Measurements from ENCODE around the gene GYG1.

GYG1 gene

GRCh38 chr3:149021830-149022229 is 30.5 kb downstream of the GYG1 start:
- DNase-seq (ENCODE audit: low read depth) = no peak
- TF ChIP-seq CTCF (IDR thresholded peaks at IDR 0.05; ENCODE audit: control insufficient read depth, extremely low read depth, insufficient read depth) = no peak
- H3K4me3 ChIP-seq (ENCODE audit: low read depth, low read length) = no peak overlapping the region

- no peak for TF ChIP-seq CTCF (IDR thresholded peaks at IDR 0.05; ENCODE audit: control insufficient read depth, extremely low read depth, insufficient read depth)
- no peak for DNase-seq (ENCODE audit: low read depth)
- no peak overlapping the region for H3K4me3 ChIP-seq (ENCODE audit: low read depth, low read length)
Measured at GRCh38 chr3:149023951-149024350, 32.6 kb downstream of the GYG1 start.

GRCh38 chr3:149026718-149027117 is 35.4 kb downstream of the GYG1 start:
- H3K4me3 ChIP-seq (ENCODE audit: low read depth, low read length) = no peak overlapping the region
- DNase-seq (ENCODE audit: low read depth) = no peak

GRCh38 chr3:149031096-149031495 is 39.8 kb downstream of the GYG1 start:
- no peak for TF ChIP-seq CTCF (IDR thresholded peaks at IDR 0.05; ENCODE audit: control insufficient read depth, extremely low read depth, insufficient read depth)
- no peak overlapping the region for H3K4me3 ChIP-seq (ENCODE audit: low read depth, low read length)
- DNase-seq (ENCODE audit: low read depth) = no peak

More at GRCh38 chr3:149026718-149027117, 35.4 kb downstream of the GYG1 start:
- TF ChIP-seq CTCF (IDR thresholded peaks at IDR 0.05; ENCODE audit: control insufficient read depth, extremely low read depth, insufficient read depth) = no peak

- DNase-seq (ENCODE audit: low read depth) = no peak
- no peak for TF ChIP-seq CTCF (IDR thresholded peaks at IDR 0.05; ENCODE audit: control insufficient read depth, extremely low read depth, insufficient read depth)
Measured at GRCh38 chr3:149037684-149038083, 46.3 kb downstream of the GYG1 start.

GRCh38 chr3:149038322-149038721 is 47.0 kb downstream of the GYG1 start:
- TF ChIP-seq CTCF (IDR thresholded peaks at IDR 0.05; ENCODE audit: control insufficient read depth, extremely low read depth, insufficient read depth) = no peak
- H3K4me3 ChIP-seq (ENCODE audit: low read depth, low read length) = no peak overlapping the region
- no peak for DNase-seq (ENCODE audit: low read depth)

More at GRCh38 chr3:149037684-149038083, 46.3 kb downstream of the GYG1 start:
- H3K4me3 ChIP-seq (ENCODE audit: low read depth, low read length) = no peak overlapping the region

- DNase-seq (ENCODE audit: low read depth) = no peak
- H3K4me3 ChIP-seq (ENCODE audit: low read depth, low read length) = no peak overlapping the region
- TF ChIP-seq CTCF (IDR thresholded peaks at IDR 0.05; ENCODE audit: control insufficient read depth, extremely low read depth, insufficient read depth) = no peak
Measured at GRCh38 chr3:149042789-149043386, 51.5 kb downstream of the GYG1 start.

Data from LNCaP clone FGC (cell line).